DND-41 (cell line): ENCODE measurements around the gene SDHAF2.

Experiments
- CTCF ChIP-seq: IDR thresholded peaks from 2 replicates; pipeline ENCODE4 v1.5.1; 2012; ENCODE audit warnings: borderline replicate concordance, low read length, moderate library complexity, mild to moderate bottlenecking; ENCODE audit not compliant: poor library complexity, severe bottlenecking; ENCODE audit errors: extremely low read depth
- EZH2 ChIP-seq: IDR thresholded peaks from 3 replicates; pipeline ENCODE4 v1.6.1; 2012; ENCODE audit warnings: borderline replicate concordance, low read depth, mild to moderate bottlenecking, moderate library complexity, low read length, inconsistent platforms; ENCODE audit not compliant: severe bottlenecking

DNA sequence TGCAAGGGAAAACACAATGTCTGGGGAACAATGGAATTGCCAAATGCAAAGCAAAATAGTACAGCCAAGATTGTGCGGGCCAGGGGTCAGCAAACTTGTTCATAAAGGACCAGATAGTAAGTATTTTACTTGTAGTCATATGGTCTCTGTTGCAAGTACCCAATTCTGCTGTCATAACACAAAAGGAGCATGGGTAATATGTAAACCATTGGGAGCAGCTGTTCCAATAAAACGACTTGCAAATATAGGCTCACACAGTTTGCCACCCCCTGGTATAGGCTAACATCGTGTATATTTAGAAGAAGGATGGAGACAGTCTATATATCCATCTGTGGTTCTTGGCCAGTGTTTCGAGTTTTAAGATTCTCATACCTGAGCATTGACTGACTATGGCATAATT, 15.6 kb downstream of the SDHAF2 start:
- TF ChIP-seq EZH2 (no peak), CTCF (no peak)
